ENCODE results near the gene FAF2.

The FAF2 gene

GRCh38 chr5:176530983-176531901 is 83.1 kb downstream of the FAF2 start:
- Histone ChIP-seq H3K9me3 (ENCODE audit: insufficient read depth, low read length, severe bottlenecking) (no peaks in the 10 kb centered on the region), H3K4me3 (ENCODE audit: low read depth in 1 of 2, low read length in 2 of 2) (no peak overlapping the region), H3K36me3 (ENCODE audit: insufficient read depth, low read length) (peaks cover 75% of the 10 kb centered on the region), H3K9ac (ENCODE audit: low read depth, low read length) (no peak overlapping the region), H4K20me1 (ENCODE audit: insufficient read depth, low read length) (peaks cover 62% of the 10 kb centered on the region), H3K4me2 (ENCODE audit: insufficient read depth, low read length) (no peak overlapping the region), H3K79me2 (ENCODE audit: insufficient read depth, low read length) (peaks cover 53% of the 10 kb centered on the region), H2AFZ (ENCODE audit: low read depth, low read length) (no peak overlapping the region), H3K4me1 (ENCODE audit: insufficient read depth, low read length) (peaks cover 43% of the 10 kb centered on the region), H3K27ac (ENCODE audit: low read length) (peak overlapping the region; percentile 38; the same call in 1 of the 2 replicates), H3K27me3 (ENCODE audit: insufficient read depth, low read length, poor library complexity) (no peaks in the 10 kb centered on the region)
- no peak for TF ChIP-seq EZH2 (IDR thresholded peaks at IDR 0.05; ENCODE audit: borderline replicate concordance, low read depth, low read length, severe bottlenecking)
- no peak for TF ChIP-seq CTCF (IDR thresholded peaks at IDR 0.05; ENCODE audit: borderline replicate concordance, extremely low read depth, low read length, poor library complexity, severe bottlenecking)
- no peak for ATAC-seq (ENCODE audit: insufficient read depth, low read depth)
- peak; percentile 34 for DNase-seq

- Histone ChIP-seq H3K4me2 (ENCODE audit: insufficient read depth, low read length) (no peak overlapping the region), H3K4me3 (ENCODE audit: low read depth in 1 of 2, low read length in 2 of 2) (no peak overlapping the region), H3K9ac (ENCODE audit: low read depth, low read length) (no peak overlapping the region), H3K79me2 (ENCODE audit: insufficient read depth, low read length) (peaks cover 59% of the 10 kb centered on the region), H3K9me3 (ENCODE audit: insufficient read depth, low read length, severe bottlenecking) (no peaks in the 10 kb centered on the region), H3K27ac (ENCODE audit: low read length) (peak overlapping the region; percentile 36; the same call in 1 of the 2 replicates), H2AFZ (ENCODE audit: low read depth, low read length) (no peak overlapping the region), H3K4me1 (ENCODE audit: insufficient read depth, low read length) (peaks cover 43% of the 10 kb centered on the region), H3K27me3 (ENCODE audit: insufficient read depth, low read length, poor library complexity) (no peaks in the 10 kb centered on the region), H4K20me1 (ENCODE audit: insufficient read depth, low read length) (peaks cover 62% of the 10 kb centered on the region), H3K36me3 (ENCODE audit: insufficient read depth, low read length) (peaks cover 76% of the 10 kb centered on the region)
- TF ChIP-seq CTCF (IDR thresholded peaks at IDR 0.05; ENCODE audit: borderline replicate concordance, extremely low read depth, low read length, poor library complexity, severe bottlenecking) (no peak), EZH2 (IDR thresholded peaks at IDR 0.05; ENCODE audit: borderline replicate concordance, low read depth, low read length, severe bottlenecking) (no peak)
- no peak for ATAC-seq (ENCODE audit: insufficient read depth, low read depth)
- no peak for DNase-seq
Observed at GRCh38 chr5:176531902-176532493, 83.8 kb downstream of the FAF2 start.

- H3K79me2 ChIP-seq (ENCODE audit: insufficient read depth, low read length) = peaks cover 59% of the 10 kb centered on the region
- H3K4me1 ChIP-seq (ENCODE audit: insufficient read depth, low read length) = peaks cover 43% of the 10 kb centered on the region
Observed at GRCh38 chr5:176532795-176533194, 84.6 kb downstream of the FAF2 start.

More at GRCh38 chr5:176532795-176533194, 84.6 kb downstream of the FAF2 start:
- no peaks in the 10 kb centered on the region for H3K27me3 ChIP-seq (ENCODE audit: insufficient read depth, low read length, poor library complexity)
- peaks cover 62% of the 10 kb centered on the region for H4K20me1 ChIP-seq (ENCODE audit: insufficient read depth, low read length)
- TF ChIP-seq CTCF (IDR thresholded peaks at IDR 0.05; ENCODE audit: borderline replicate concordance, extremely low read depth, low read length, poor library complexity, severe bottlenecking) = no peak
- H3K9ac ChIP-seq (ENCODE audit: low read depth, low read length) = peak overlapping the region; percentile 98
- DNase-seq = no peak
- H2AFZ ChIP-seq (ENCODE audit: low read depth, low read length) = no peak overlapping the region
- H3K36me3 ChIP-seq (ENCODE audit: insufficient read depth, low read length) = peaks cover 68% of the 10 kb centered on the region
- peak overlapping the region; percentile 65 for H3K4me2 ChIP-seq (ENCODE audit: insufficient read depth, low read length)
- no peak for ATAC-seq (ENCODE audit: insufficient read depth, low read depth)
- H3K4me3 ChIP-seq (ENCODE audit: low read depth in 1 of 2, low read length in 2 of 2) = peak overlapping the region in 1 of 2 experiments; percentile 62; a peak in 2 of 4 replicates
- H3K9me3 ChIP-seq (ENCODE audit: insufficient read depth, low read length, severe bottlenecking) = no peaks in the 10 kb centered on the region
- H3K27ac ChIP-seq (ENCODE audit: low read length) = peak overlapping the region; percentile 87
